ENCODE results near the gene ARSG. TPM values are rescaled to one million over a fixed set of nuclear protein-coding genes. Genes with fewer than 3 reads are reported as not detected.
"Not testable (repeated sequence)": the region's sequence is repeated elsewhere in the genome, so short reads cannot be mapped to it uniquely, and the experiment has no call there.

Gene ARSG
- total RNA-seq, 2 experiments from 2014 or later, result 11.7 to 13.8 TPM

DNA sequence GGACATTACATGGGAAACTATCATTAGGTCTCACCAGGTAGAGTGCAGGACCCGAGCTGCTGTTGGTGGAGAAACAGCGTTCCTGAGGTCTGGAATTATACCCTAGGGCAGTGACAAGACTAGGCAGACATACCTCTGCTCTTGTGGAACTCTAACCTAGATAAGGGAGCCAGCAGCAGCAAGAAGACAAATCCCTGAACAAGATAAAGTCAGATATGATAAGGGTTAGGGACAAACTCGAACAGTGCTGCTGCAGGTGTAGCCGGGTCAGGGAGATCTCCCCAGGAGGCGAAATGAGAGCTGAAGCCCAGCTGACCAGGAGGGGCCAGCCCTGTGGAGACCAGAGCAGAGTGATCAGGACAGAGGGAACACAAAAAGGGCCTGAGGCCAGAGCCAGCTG lies 34.7 kb downstream of the ARSG start:
- peaks cover 5% of the 10 kb centered on the region for H3K9me3 Mint-ChIP-seq
- no peak for DNase-seq
- ChIA-PET POLR2A (no interaction called here), CTCF (interaction anchor here (1.4 to 3.9 kb wide), 2 partner anchors 11 to 13 kb away, joined by 3 to 24 read pairs; no protein-coding TSS in a partner anchor)
- H3K36me3 Mint-ChIP-seq (ENCODE audit: low read depth), result peaks cover 11% of the 10 kb centered on the region
- no peaks in the 10 kb centered on the region for H3K27me3 Mint-ChIP-seq
- H3K27ac Mint-ChIP-seq, result no peak overlapping the region
- H3K4me1 Mint-ChIP-seq, result peaks cover 22% of the 10 kb centered on the region
- no peak overlapping the region for H3K4me3 Mint-ChIP-seq

DNA sequence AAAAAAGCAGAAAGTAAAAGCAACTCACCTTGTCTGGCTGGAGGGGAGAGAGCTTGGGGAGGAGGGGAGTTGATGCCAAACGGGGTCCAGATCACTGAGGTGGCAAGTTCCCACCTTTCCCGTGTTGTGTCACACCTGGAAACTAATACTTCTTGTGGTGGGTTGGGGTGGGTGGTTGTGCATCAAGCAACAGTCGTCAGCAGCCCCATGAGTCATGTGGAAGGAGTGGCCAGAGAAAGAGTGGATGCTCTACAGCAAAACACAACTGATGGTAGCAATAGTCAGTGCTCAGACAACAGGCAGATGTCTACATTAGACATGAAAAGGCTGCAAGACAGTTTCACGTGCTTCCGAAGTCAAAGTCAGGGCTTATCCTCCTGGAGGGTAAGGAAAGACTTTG lies 35.4 kb downstream of the ARSG start:
- H3K4me3 Mint-ChIP-seq, result no peak overlapping the region
- ChIA-PET CTCF (interaction anchor here (1.0 to 3.9 kb wide), 3 partner anchors 11 to 12 kb away, joined by 3 to 24 read pairs (median 9); no protein-coding TSS in a partner anchor), POLR2A (no interaction called here)
- H3K36me3 Mint-ChIP-seq (ENCODE audit: low read depth), result peaks cover 12% of the 10 kb centered on the region
- DNase-seq, result no peak
- H3K27me3 Mint-ChIP-seq, result no peaks in the 10 kb centered on the region
- peaks cover 7% of the 10 kb centered on the region for H3K9me3 Mint-ChIP-seq
- H3K4me1 Mint-ChIP-seq, result peaks cover 22% of the 10 kb centered on the region
- no peak overlapping the region for H3K27ac Mint-ChIP-seq

DNA sequence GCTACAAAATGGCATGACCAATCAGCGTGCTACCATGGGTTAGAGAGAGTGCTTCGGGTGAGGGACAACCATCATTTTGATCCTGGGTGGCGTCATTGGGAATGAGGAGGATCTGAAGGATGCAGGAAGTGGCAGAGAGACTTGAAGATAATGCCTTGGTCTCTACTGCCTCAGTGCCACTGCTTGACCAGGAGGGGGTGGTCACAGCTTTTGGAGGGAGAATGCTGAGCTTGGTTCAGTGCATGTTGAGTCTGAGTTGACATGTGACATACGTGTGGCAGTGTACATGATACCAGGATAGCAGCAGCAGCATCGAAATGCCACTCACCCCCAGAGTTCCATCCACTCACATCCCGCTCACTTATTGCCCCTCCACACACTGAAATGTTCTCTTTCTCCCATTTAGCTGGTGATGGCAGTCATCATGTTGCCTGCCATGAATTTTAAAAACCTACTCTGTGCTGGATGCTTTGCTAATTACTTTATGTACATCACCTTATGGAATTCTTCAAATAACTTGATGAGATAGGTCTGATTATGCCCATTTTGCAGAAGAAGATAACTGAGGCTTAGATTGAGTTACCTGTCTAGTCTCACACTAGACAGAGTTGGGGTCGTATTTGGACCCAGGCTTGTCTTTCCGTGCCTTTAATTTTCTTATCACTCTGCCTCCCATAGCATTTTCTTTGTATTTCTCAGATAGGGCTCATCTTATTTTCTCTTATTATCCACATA lies 36.7 kb downstream of the ARSG start:
- no peak overlapping the region for H3K4me3 Mint-ChIP-seq
- no peak overlapping the region for H3K27ac Mint-ChIP-seq
- H3K36me3 Mint-ChIP-seq (ENCODE audit: low read depth), result peaks cover 21% of the 10 kb centered on the region
- no peak for DNase-seq
- POLR2A ChIA-PET, result no interaction called here
- H3K27me3 Mint-ChIP-seq, result no peaks in the 10 kb centered on the region
- CTCF ChIA-PET, result interaction anchor here (0.7 to 2.3 kb wide), 7 partner anchors 8 to 106 kb away, joined by 3 to 9 read pairs (median 3); no protein-coding TSS in a partner anchor
- peaks cover 9% of the 10 kb centered on the region for H3K9me3 Mint-ChIP-seq
- H3K4me1 Mint-ChIP-seq, result peaks cover 22% of the 10 kb centered on the region

DNA sequence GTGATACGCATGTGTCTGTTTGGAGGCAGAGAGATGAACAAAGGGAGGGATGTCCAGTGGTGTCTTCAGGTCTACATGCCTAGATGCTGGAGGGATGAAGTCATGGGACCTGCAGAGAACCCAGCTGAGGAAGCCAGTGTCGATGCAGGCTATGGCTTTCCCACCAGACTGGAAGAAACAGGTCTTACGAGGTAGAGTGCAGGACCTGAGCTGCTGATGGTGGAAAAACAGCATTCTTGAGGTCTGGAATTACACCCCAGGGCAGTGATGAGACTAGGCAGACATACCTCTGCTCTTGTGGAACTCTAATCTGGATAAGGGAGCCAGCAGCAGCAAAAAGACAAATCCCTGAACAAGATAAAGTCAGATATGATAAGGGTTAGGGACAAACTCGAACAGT lies 37.4 kb downstream of the ARSG start:
- ChIA-PET CTCF (interaction anchor here (0.7 to 2.9 kb wide), 7 partner anchors 9 to 106 kb away, joined by 3 to 14 read pairs (median 4); no protein-coding TSS in a partner anchor), POLR2A (no interaction called here)
- Mint-ChIP-seq H3K36me3 (ENCODE audit: low read depth) (peaks cover 23% of the 10 kb centered on the region), H3K27me3 (no peaks in the 10 kb centered on the region), H3K4me1 (peaks cover 19% of the 10 kb centered on the region), H3K9me3 (peaks cover 9% of the 10 kb centered on the region), H3K27ac (no peak overlapping the region), H3K4me3 (no peak overlapping the region)
- DNase-seq, result no peak

DNA sequence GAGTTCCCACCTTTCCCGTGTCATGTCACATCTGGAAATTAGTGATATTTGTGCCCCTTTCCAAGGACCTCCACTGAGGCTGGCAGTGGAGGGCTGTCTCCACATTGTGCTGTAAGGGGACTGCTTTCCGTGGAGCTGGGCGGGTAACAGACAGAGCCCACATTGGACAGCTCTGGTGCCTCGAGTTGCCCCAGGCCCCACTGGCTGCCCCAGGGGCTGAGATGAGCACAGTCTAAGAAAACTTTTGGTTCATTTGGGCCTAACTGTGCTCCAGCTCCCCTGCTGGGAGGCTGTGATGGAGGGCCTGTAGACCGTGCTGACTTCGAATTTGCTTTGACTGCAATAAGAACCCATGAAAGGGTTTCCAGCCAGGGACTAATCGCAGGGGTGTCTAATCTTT lies 38.0 kb downstream of the ARSG start:
- ChIA-PET POLR2A (no interaction called here), CTCF (interaction anchor here (0.7 to 2.9 kb wide), 4 partner anchors 9 to 26 kb away, joined by 3 to 14 read pairs (median 4); no protein-coding TSS in a partner anchor)
- Mint-ChIP-seq H3K27ac (no peak overlapping the region), H3K36me3 (ENCODE audit: low read depth) (peaks cover 24% of the 10 kb centered on the region), H3K9me3 (peaks cover 9% of the 10 kb centered on the region), H3K27me3 (no peaks in the 10 kb centered on the region), H3K4me1 (peaks cover 14% of the 10 kb centered on the region), H3K4me3 (no peak overlapping the region)
- no peak for DNase-seq

DNA sequence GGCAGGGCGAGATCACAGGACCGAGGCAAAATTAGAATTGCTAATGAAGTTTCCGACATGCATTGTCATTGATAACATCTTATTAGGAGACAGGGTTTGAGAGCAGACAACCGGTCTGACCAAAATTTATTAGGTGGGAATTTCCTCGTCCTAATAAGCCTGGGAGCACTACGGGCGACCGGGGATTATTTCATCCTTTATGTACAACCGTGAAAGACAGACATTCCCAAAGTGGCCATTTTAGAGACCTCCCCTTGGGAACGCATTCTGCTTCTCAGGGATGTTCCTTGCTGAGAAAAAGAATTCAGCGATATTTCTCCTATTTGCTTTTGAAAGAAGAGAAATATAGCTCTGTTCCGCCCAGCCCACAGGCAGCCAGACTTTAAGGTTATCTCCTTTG lies 40.6 kb downstream of the ARSG start:
- peaks cover 20% of the 10 kb centered on the region for H3K36me3 Mint-ChIP-seq (ENCODE audit: low read depth)
- H3K4me3 Mint-ChIP-seq, H3K27me3 Mint-ChIP-seq, H3K27ac Mint-ChIP-seq, H3K4me1 Mint-ChIP-seq, POLR2A ChIA-PET, DNase-seq: not testable (repeated sequence)
- H3K9me3 Mint-ChIP-seq, result peaks cover 12% of the 10 kb centered on the region
- CTCF ChIA-PET, result interaction anchor here (0.9 kb wide), 1 partner anchor 106 kb away, joined by 3 read pairs; no protein-coding TSS in a partner anchor

DNA sequence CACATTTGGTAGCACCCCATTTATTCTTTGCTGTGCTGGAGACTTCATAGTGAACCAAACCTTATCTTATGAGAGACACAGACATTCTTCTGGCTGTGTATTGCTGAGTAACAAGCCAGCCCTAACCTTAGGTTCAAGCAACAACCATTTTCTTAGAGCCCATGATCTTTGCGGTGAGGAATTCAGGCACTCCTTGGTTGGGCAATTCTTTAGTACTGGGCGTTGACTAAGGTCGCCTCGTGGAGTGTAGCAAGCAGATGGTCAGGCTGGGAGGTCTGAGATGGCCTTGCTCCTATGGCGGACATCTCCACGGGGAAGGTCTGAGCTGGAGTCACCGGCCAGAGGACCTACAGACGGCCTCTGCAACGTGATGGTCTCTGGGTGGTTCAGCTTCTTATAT lies 43.1 kb downstream of the ARSG start:
- ChIA-PET POLR2A (no interaction called here), CTCF (interaction anchor here (1.8 to 2.4 kb wide), 2 partner anchors 10 to 42 kb away, joined by 4 to 7 read pairs; partner anchors contain the start of gene ARSG)
- H3K27me3 Mint-ChIP-seq, result no peaks in the 10 kb centered on the region
- no peak for DNase-seq
- H3K36me3 Mint-ChIP-seq (ENCODE audit: low read depth), result peaks cover 20% of the 10 kb centered on the region
- H3K4me1 Mint-ChIP-seq, result peaks cover 3% of the 10 kb centered on the region
- no peak overlapping the region for H3K27ac Mint-ChIP-seq
- H3K9me3 Mint-ChIP-seq, result peaks cover 12% of the 10 kb centered on the region
- H3K4me3 Mint-ChIP-seq, result no peak overlapping the region

DNA sequence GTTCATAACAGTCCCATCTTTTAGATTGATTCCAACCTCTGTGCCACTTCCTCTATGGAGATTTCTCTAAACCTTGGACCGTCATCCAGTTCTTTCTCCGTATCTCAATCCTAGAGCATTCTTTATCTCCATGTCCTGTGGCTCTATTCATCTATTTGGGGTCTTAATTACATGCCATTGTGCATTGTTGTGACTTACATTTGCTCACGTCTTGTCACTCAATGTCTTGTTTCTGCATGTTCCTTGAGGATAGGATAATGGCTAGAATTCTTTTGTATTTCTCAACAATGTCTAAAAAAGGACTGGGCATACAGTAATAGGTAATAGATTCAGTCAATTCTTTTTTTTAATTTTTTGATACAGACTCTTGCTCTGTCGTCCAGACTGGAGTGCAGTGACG lies 50.2 kb downstream of the ARSG start:
- H3K4me3 Mint-ChIP-seq, result no peak overlapping the region
- no peak overlapping the region for H3K27ac Mint-ChIP-seq
- H3K4me1 Mint-ChIP-seq, result peaks cover 41% of the 10 kb centered on the region
- CTCF ChIA-PET, result interaction anchor here (0.9 to 1.0 kb wide), 2 partner anchors 13 to 45 kb away, joined by 3 to 4 read pairs; no protein-coding TSS in a partner anchor
- DNase-seq, result no peak
- H3K27me3 Mint-ChIP-seq, result no peaks in the 10 kb centered on the region
- H3K36me3 Mint-ChIP-seq (ENCODE audit: low read depth), result no peaks in the 10 kb centered on the region
- no peaks in the 10 kb centered on the region for H3K9me3 Mint-ChIP-seq
- POLR2A ChIA-PET, result no interaction called here

DNA sequence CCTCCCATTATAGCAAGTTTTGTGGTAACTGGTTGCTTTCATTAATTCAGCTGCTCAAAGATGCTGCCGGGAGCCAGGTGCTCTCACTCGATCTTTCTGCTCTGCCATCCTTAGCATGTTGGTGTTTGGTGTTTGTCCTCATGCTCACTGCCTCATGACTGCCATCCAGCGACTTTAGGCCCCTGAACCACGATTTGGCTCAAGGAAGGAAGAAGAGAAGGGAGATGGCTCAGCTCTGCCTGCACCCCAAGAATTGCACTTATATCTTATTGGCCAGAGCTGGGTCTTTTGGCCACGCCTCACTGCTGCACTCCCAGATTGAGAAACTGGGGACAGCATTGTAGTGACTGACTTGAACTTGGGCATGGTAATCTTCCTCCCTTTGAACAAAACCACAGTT lies 52.7 kb downstream of the ARSG start:
- H3K4me1 Mint-ChIP-seq, result peaks cover 62% of the 10 kb centered on the region
- no peaks in the 10 kb centered on the region for H3K9me3 Mint-ChIP-seq
- H3K4me3 Mint-ChIP-seq, result no peak overlapping the region
- H3K36me3 Mint-ChIP-seq (ENCODE audit: low read depth), result peaks cover 7% of the 10 kb centered on the region
- ChIA-PET POLR2A (interaction anchor here (0.6 to 1.5 kb wide), 2 partner anchors 13 to 54 kb away, joined by 3 to 4 read pairs; no protein-coding TSS in a partner anchor), CTCF (interaction anchor here (0.5 to 1.5 kb wide), 10 partner anchors 8 to 541 kb away, joined by 3 to 7 read pairs (median 3); no protein-coding TSS in a partner anchor)
- H3K27ac Mint-ChIP-seq, result peak overlapping the region; percentile 63
- no peaks in the 10 kb centered on the region for H3K27me3 Mint-ChIP-seq
- peak; percentile 24 for DNase-seq

DNA sequence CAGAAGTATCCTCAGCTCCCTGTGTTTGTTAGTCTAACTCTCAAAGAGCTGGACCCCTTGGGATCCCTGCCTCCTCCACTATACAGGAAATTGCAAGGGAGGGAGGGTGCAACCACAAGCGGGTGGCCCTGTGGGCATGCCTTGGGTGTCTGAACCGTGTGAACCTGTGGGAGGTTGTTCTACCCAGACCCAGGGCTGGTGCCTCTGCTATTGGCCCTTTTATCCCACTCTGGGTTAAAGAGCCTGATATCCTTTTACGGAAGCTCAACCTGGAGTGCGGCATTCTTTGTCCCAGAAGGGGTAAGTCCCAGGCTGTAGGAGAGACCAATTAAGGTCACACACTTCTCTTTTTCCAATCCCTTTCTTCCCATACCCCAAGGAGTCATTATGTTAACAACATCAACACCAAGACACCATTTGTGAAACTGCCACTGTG lies 53.4 kb downstream of the ARSG start:
- Mint-ChIP-seq H3K9me3 (no peaks in the 10 kb centered on the region), H3K27ac (peak overlapping the region; percentile 63), H3K4me3 (peak overlapping the region; percentile 11), H3K4me1 (peaks cover 67% of the 10 kb centered on the region), H3K27me3 (no peaks in the 10 kb centered on the region), H3K36me3 (ENCODE audit: low read depth) (peaks cover 9% of the 10 kb centered on the region)
- DNase-seq, result peak; percentile 65
- POLR2A ChIA-PET, result interaction anchor here (0.6 to 1.5 kb wide), 3 partner anchors 12 to 54 kb away, joined by 3 to 4 read pairs (median 3); no protein-coding TSS in a partner anchor
- CTCF ChIA-PET, result interaction anchor here (0.7 to 2.1 kb wide), 13 partner anchors 8 to 161 kb away, joined by 3 to 7 read pairs (median 3); no protein-coding TSS in a partner anchor

DNA sequence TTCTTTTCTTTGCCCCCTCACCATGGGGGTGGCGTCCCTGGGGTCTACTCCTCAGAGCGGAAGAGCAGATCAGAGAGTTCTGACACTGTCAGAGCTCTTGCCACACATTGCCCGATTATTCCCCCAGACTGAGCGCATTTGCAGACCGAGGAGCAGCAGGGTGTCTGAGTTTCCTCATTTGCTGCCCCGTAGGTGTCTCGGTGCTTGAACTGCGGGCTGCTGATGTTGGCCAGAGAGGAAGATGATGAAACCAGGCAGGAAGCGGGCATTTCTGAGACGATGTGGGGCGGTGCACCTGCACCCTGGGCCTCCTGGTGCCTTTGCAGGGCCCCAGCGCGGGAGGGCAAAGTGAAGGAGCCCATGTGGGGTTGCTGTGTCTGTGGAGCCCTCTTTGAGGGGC lies 55.2 kb downstream of the ARSG start:
- Mint-ChIP-seq H3K27me3 (no peaks in the 10 kb centered on the region), H3K4me3 (peak overlapping the region; percentile 59)
- POLR2A ChIA-PET, result no interaction called here

DNA sequence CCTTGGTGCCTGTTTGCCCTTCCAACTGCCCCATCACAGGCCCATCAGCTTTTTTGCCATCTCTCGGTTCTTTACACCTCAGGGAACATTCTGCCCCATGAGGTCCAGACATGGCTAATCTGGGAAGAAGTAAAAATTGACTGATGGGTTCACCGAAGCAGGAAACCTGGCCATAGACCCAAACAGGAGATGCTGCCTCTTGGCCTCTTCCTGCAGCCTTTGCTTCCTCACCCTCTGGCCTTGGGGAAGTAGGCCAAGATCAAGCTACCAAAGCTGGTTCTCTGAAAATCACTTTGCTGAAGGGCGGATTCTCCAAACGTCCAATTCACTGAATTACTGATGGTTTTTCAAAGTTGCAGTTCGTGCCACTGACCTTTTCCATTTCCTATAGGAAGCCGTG lies 56.1 kb downstream of the ARSG start:
- CTCF ChIA-PET, result interaction anchor here (1.0 to 1.2 kb wide), 3 partner anchors 10 to 72 kb away, joined by 3 to 6 read pairs (median 3); no protein-coding TSS in a partner anchor
- Mint-ChIP-seq H3K36me3 (ENCODE audit: low read depth) (peaks cover 16% of the 10 kb centered on the region), H3K9me3 (no peaks in the 10 kb centered on the region), H3K27ac (peak overlapping the region; percentile 94), H3K4me1 (peaks cover 86% of the 10 kb centered on the region), H3K27me3 (no peaks in the 10 kb centered on the region), H3K4me3 (peak overlapping the region; percentile 59)
- DNase-seq, result no peak
- POLR2A ChIA-PET, result no interaction called here

More for the DNA sequence above, 55.2 kb downstream of the ARSG start:
- peaks cover 9% of the 10 kb centered on the region for H3K36me3 Mint-ChIP-seq (ENCODE audit: low read depth)
- no peaks in the 10 kb centered on the region for H3K9me3 Mint-ChIP-seq
- H3K27ac Mint-ChIP-seq, result peak overlapping the region; percentile 94
- CTCF ChIA-PET, result interaction anchor here (1.0 to 2.1 kb wide), 3 partner anchors 9 to 52 kb away, joined by 3 to 6 read pairs (median 6); no protein-coding TSS in a partner anchor
- DNase-seq, result peak; percentile 78
- peaks cover 76% of the 10 kb centered on the region for H3K4me1 Mint-ChIP-seq

DNA sequence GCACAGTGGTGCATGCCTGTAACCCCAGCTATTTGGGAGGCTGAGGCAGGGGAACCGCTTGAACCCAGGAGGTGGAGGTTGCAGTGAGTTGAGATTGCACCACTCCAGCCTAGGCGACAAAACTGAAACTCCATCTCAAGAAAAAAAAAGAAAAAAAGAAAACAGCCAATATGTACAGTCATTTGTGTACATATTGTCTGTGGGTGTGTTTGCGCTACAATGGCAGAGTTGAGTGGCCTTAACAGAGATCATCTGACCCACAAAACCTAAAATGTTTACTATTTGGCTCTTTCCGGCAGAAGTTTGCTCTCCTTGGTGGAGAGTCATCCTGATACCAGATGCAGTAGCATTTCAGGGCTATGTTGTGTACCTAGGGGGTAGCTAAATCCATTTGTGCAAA lies 57.9 kb downstream of the ARSG start:
- CTCF ChIA-PET, result interaction anchor here (1.0 to 1.6 kb wide), 3 partner anchors 30 to 87 kb away, joined by 3 to 5 read pairs (median 4); no protein-coding TSS in a partner anchor

More for the DNA sequence above, 57.9 kb downstream of the ARSG start:
- Mint-ChIP-seq H3K4me3 (no peak overlapping the region), H3K4me1 (peaks cover 89% of the 10 kb centered on the region), H3K9me3 (no peaks in the 10 kb centered on the region), H3K36me3 (ENCODE audit: low read depth) (peaks cover 20% of the 10 kb centered on the region), H3K27ac (peak overlapping the region; percentile 85), H3K27me3 (no peaks in the 10 kb centered on the region)
- POLR2A ChIA-PET, result interaction anchor here (1.0 kb wide), 1 partner anchor 112 kb away, joined by 3 read pairs; no protein-coding TSS in a partner anchor
- peak; percentile 51 for DNase-seq

All from activated CD4-positive, alpha-beta T cell treated with anti-CD3 and anti-CD28 coated beads, Interleukin-2, amount 10 ng/mL, durations not matched to agents 7 days and 5 days (primary cell).